ENCODE measurements around the gene COX6B2.
"Not testable (repeated sequence)": the region's sequence is repeated elsewhere in the genome, so short reads cannot be mapped to it uniquely, and the experiment has no call there.

The COX6B2 gene

GRCh38 chr19:55354698-55355212 is at the start of gene COX6B2:
Gene COX6B2, minus strand, starts transcription at chr19:55354719. Its CDS starts 198 bp downstream, at chr19:55354521.
- TF ChIP-seq ZNF274 (IDR thresholded peaks at IDR 0.05; ENCODE audit: low read depth, low read length): no peak
- H3K4me3 ChIP-seq (ENCODE audit: low read length): peak within 1 kb of the TSS; percentile 1; the same call in 1 of the 2 replicates

DNA sequence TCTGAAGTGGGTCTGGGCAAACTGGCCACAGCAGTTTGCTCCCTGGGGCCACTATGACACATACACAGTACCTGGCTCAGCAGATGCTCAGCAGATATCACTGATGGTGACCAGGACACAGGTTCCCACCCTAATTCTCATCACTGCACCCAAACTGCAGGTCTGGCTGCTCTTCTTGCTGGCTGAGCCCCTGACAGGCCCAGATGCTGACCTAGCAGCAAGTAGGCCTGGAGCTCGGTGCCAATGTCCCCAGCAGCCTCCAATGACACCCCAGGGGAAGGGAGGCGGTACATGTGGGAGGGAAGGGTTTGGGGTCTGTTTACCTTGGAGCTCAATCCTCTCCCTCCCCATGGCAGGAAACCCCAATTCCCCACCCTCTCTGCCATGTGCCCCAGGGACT is 48.0 kb upstream of the COX6B2 start:
- H3K4me3 ChIP-seq (ENCODE audit: low read length): no peak overlapping the region
- no peak for TF ChIP-seq ZNF274 (IDR thresholded peaks at IDR 0.05; ENCODE audit: low read depth, low read length)

- not testable (repeated sequence) for H3K4me3 ChIP-seq (ENCODE audit: low read length)
Observed at GRCh38 chr19:55401390-55401789, 46.9 kb upstream of the COX6B2 start.

DNA sequence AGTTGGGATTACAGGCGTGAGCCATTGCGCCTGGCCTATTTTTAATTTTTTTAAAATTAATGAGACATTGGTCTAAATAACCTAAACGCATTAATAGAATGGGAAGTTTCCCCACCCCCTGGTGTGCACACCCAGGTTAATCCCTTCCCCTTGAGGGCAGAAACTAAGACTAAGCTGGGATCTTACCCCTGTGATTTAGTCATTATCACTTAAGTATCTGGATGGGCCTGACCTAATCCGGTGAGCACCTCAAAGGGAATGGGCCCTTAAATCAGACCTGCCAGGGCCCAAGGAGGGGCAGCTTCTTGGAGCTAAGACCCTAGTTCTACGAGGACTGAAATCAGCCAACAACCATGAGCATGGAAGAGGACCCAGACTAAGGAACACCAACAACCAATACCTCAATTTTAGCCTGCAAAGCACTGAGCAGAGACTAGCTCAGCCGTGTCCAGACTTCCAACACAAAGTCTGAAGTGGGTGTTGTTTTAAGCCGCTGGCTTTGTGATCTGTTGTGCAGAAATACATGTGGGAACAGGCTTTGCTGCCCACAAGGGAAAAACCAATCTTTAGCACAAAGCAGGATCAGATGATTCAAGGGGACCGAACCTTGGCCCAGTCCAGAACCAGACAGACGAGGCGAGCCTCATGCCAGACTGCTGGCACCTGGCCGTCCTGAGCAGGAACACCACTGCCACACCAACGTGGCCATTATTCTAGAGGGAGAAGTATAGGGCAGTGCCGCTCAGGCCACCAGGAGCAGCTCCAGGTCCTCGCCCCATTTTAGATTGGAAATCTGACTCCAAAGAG is 46.0 kb upstream of the COX6B2 start:
- TF ChIP-seq ZNF274 (IDR thresholded peaks at IDR 0.05; ENCODE audit: low read depth, low read length): no peak

GRCh38 chr19:55398200-55398925 is 43.8 kb upstream of the COX6B2 start:
- TF ChIP-seq ZNF274 (IDR thresholded peaks at IDR 0.05; ENCODE audit: low read depth, low read length): no peak
- H3K4me3 ChIP-seq (ENCODE audit: low read length): no peak overlapping the region

More for the DNA sequence above, 46.0 kb upstream of the COX6B2 start:
- H3K4me3 ChIP-seq (ENCODE audit: low read length): no peak overlapping the region

DNA sequence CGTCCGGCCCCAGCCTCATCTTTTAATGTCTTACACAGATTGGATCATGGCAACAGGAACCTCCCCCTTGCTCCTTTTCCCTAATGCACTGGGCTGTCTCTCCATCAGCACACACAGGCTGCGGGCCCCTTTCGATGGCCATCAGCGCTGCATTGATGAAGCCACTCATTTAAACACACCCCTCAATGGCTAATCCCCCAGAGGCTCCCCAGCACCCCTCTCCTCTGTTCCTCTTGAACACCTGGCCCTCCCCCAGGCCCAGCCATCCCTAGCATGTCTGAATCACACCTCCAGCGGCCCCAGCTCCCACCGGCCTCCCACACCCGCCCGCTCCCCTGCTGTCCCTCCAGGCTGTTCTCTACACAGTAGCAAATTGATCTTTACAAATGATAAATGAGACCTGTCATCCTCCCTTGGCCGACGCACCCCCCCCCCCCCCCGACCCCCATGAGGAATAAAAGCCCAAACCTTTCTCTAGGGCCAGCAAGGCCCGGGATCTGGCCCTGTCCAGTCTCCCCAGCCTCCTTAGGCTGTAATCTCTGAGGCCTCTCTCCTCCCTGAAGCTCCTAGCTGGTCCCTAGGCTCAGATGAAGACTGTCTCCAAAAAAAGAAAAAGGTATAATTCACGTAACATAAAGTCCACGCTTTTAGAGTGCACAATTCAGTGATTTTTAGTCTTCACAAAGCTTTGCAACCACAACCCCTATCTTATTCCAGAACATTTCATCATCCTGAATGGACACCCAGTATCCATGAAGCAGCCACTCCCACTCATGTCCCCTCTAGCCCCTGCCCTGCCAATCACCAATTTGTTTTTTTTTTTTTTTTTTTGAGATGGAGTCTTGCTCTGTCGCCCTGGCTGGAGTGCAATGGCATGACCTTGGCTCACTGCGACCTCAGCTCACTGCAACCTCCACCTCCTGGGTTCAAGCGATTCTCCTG is 38.6 kb upstream of the COX6B2 start:
- H3K4me3 ChIP-seq (ENCODE audit: low read length): no peak overlapping the region
- no peak for TF ChIP-seq ZNF274 (IDR thresholded peaks at IDR 0.05; ENCODE audit: low read depth, low read length)

DNA sequence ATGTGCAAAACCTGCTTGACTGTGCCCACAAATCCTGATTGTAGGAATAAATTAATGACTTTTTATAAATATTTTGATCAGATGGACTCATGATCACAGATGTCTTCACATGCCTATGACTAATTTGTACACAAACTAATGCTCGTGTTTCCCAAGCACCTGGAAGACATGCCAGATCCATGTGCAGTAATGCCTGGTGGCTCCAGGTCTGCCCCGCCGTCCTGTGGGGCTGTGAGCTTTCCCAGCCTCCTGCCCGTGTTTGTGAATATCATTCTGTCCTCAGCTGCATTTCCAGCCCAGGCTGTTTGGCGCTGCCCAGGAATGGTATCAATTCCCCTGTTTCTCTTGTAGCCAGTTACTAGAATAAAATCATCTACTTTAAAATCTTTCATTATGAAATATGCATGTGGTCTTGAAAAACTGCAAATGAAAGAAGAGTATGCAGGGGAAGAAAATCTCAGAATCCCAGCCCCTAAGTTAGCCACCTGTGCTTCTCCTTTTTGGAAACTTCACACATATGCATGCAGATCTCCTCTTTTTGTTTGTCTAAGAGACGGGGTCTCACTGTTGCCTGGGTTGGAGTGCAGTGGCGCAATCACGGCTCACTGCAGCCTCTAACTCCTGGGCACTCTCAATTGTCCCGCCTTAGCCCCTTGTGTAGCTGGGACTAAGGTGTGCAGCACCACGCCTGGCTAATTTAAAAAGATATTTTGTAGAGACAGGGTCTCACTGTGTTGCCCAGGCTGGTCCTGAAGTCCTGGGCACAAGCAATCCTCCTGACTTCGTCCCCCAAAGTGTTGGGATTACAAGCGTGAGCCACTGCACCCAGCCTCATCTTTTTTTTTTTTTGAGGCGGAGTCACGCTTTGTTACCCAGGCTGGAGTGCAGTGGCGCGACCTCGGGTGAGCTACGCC is 37.4 kb upstream of the COX6B2 start:
- H3K4me3 ChIP-seq (ENCODE audit: low read length): no peak overlapping the region
- no peak for TF ChIP-seq ZNF274 (IDR thresholded peaks at IDR 0.05; ENCODE audit: low read depth, low read length)

- H3K4me3 ChIP-seq (ENCODE audit: low read length): no peak overlapping the region
- TF ChIP-seq ZNF274 (IDR thresholded peaks at IDR 0.05; ENCODE audit: low read depth, low read length): no peak
Observed at GRCh38 chr19:55391191-55391670, 36.7 kb upstream of the COX6B2 start.

- no peak for TF ChIP-seq ZNF274 (IDR thresholded peaks at IDR 0.05; ENCODE audit: low read depth, low read length)
- H3K4me3 ChIP-seq (ENCODE audit: low read length): no peak overlapping the region
Observed at GRCh38 chr19:55390461-55390880, 36.0 kb upstream of the COX6B2 start.

DNA sequence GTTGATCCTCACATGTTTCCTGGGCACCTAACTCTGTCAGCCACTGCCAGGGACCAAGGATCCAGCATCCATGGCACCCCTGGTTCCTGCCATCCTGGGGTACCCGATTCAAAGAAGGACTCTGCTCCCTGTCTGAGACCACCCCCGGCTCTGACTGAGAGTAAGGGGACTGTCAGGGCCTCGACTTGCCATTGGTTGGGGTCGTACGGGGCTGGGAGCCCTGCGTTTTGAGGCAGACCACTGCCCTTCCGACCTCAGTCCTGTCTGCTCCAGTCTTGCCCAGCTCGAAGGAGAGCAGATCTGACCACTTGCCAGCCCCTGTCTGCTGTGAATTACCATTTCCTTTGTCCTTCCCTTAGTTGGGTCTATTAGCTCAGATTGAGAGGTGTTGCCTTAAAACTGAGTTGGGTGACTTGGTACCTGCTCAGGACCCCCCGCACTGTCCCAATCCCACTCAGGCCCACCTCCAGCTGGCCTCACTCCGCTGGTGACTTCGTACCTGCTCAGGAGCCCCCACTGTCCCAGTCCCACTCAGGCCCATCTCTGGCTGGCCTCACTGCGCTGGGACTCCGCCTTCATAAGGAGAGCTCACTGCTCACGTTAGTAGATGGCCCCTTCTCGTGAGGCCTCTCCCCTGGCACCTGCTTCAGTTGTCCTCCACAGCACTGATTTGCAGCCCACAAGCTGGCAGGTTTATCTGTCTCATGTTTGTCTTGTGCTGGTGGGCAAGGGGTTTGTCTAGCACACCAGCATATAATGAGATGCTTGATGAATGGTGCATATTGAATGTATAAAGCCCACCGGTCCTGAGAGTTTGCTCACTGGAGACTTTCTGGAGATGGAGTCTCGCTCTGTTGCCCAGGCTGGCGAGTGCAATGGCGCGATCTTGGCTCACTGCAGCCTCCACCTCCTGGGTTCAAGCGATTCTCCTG is 35.1 kb upstream of the COX6B2 start:
- no peak for TF ChIP-seq ZNF274 (IDR thresholded peaks at IDR 0.05; ENCODE audit: low read depth, low read length)
- H3K4me3 ChIP-seq (ENCODE audit: low read length): no peak overlapping the region

- TF ChIP-seq ZNF274 (IDR thresholded peaks at IDR 0.05; ENCODE audit: low read depth, low read length): no peak
- peak overlapping the region; percentile 91; the same call in 1 of the 2 replicates for H3K4me3 ChIP-seq (ENCODE audit: low read length)
Observed at GRCh38 chr19:55387736-55388497, 33.4 kb upstream of the COX6B2 start.

Measured in GM08714 (cell line).